Measurements from ENCODE around the gene PTX3. TPM values are rescaled to one million over a fixed set of nuclear protein-coding genes. Genes with fewer than 3 reads are reported as not detected.

The PTX3 gene
- total and polyA plus RNA-seq, 2 of the 13 experiments (the other 11 are each of a cell fraction or from before 2014, with no cell fraction given) = not detected

- FAIRE-seq (no peak), DNase-seq (ENCODE audit: low spot score) (no peak), ATAC-seq (no peak)
- Histone ChIP-seq H3K79me2 (ENCODE audit: insufficient read depth, low read length) (no peaks in the 10 kb centered on the region), H3K36me3 (replicated peaks in 1 of 2; ENCODE audit: control insufficient read depth in 1 of 2, insufficient read depth in 2 of 2, low read length in 2 of 2) (no peaks in the 10 kb centered on the region), H3K4me1 (ENCODE audit: insufficient read depth, low read length) (no peaks in the 10 kb centered on the region), H3K4me2 (ENCODE audit: low read depth, low read length) (no peak overlapping the region), H3K9me3 (ENCODE audit: low read length) (no peaks in the 10 kb centered on the region), H3K4me3 (replicated peaks in 1 of 3; ENCODE audit: insufficient read depth in 1 of 3, low read depth in 2 of 3, low read length in 3 of 3) (no peak overlapping the region), H3K27me3 (ENCODE audit: control insufficient read depth in 1 of 2, insufficient read depth in 2 of 2, low read length in 2 of 2) (no peaks in the 10 kb centered on the region), H3K27ac (ENCODE audit: extremely low read length, insufficient read depth, low read length) (no peak overlapping the region), H2AFZ (ENCODE audit: low read length) (no peak overlapping the region), H3K9ac (ENCODE audit: insufficient read depth, low read depth, low read length) (no peak overlapping the region), H4K20me1 (ENCODE audit: insufficient read depth, low read length) (no peaks in the 10 kb centered on the region)
- 9% methylated on average over 4 of the region's 4 CpGs for WGBS (ENCODE audit: low lambda C conversion rate)
- in situ Hi-C loops (cut with HindIII; ENCODE audit: extremely low pct_ligation_motif_present, low pct_unique_long_range_greater_than_20kb) (no loop called here), intact Hi-C loops (cut with micrococcal nuclease; ENCODE audit: unreplicated experiment) (no loop called here)
- POLR2A ChIA-PET = no interaction called here
- BruUV-seq (replicated peaks) = no TSS peak
- TF ChIP-seq ZNF496 (CRISPR knock-in tag; IDR thresholded peaks at IDR 0.05; ENCODE audit: insufficient replicate concordance) = no peak
- TF ChIP-seq FOXA1 (IDR thresholded peaks at IDR 0.05) = no peak
- TF ChIP-seq FOXA1 (CRISPR knock-in tag; IDR thresholded peaks at IDR 0.05) = no peak
- TF ChIP-seq ZNF841 (CRISPR knock-in tag; IDR thresholded peaks at IDR 0.05; ENCODE audit: borderline replicate concordance) = no peak
- TF ChIP-seq ZNF138 (CRISPR knock-in tag; IDR thresholded peaks at IDR 0.05; ENCODE audit: low read depth) = no peak
- no peak for TF ChIP-seq HMGXB4 (CRISPR knock-in tag; IDR thresholded peaks at IDR 0.05; ENCODE audit: borderline replicate concordance in 1 of 2, low read depth in 1 of 2)
- no peak for TF ChIP-seq CEBPG (CRISPR knock-in tag; IDR thresholded peaks at IDR 0.05)
- TF ChIP-seq ZNF326 (CRISPR knock-in tag; IDR thresholded peaks at IDR 0.05; ENCODE audit: borderline replicate concordance) = no peak
- TF ChIP-seq FOXK2 (IDR thresholded peaks at IDR 0.05) = no peak
- no peak for TF ChIP-seq ZNF674 (CRISPR knock-in tag; IDR thresholded peaks at IDR 0.05; ENCODE audit: low read depth)
- no peak for TF ChIP-seq NFYB (CRISPR knock-in tag; IDR thresholded peaks at IDR 0.05)
- TF ChIP-seq, protein P1, sequence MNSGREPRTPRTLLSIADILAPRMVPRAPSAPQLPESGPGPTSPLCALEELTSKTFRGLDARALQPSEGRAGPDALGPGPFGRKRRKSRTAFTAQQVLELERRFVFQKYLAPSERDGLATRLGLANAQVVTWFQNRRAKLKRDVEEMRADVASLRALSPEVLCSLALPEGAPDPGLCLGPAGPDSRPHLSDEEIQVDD (CRISPR knock-in tag; IDR thresholded peaks at IDR 0.05; ENCODE audit: borderline replicate concordance) = no peak
- no peak for TF ChIP-seq ARID5B (CRISPR knock-in tag; IDR thresholded peaks at IDR 0.05)
- no peak for TF ChIP-seq SRSF1 (optimal IDR thresholded peaks at IDR 0.05; ENCODE audit: low read depth, low read length)
- CTCF ChIA-PET (ENCODE audit: low intra/inter-chr PET ratio, low total read pairs) = no interaction called here
Observed at GRCh38 chr3:157427901-157428300, 8.7 kb upstream of the PTX3 start.
